Omental fat pad (tissue), 4 donors: ENCODE data around the gene PLA2G12A. TPM values are rescaled to one million over a fixed set of nuclear protein-coding genes. Genes with fewer than 3 reads are reported as not detected.

Experiments used
- ATAC-seq: fragments of 150-250 bp; one replicate; pipeline ENCODE4 v1.9.1; 2016; ENCODE audit warnings: mild to moderate bottlenecking, moderate library complexity; ENCODE audit not compliant: low FRiP score
- DNase-seq: peaks from one replicate; pipeline ENCODE4 v3.0.0-alpha.2; 2019; ENCODE audit warnings: low spot score
- CTCF ChIP-seq, 3 donors: fragments of 450-650 bp; IDR thresholded peaks; one replicate each; pipeline ENCODE4 v1.5.1; 2016 to 2017; ENCODE audit warnings: antibody characterized with exemption in 3 of 3, mild to moderate bottlenecking in 3 of 3, moderate library complexity in 2 of 3
- total RNA-seq, 4 donors: library from RNA; depleted of rRNA; stranded (reverse); fragments of >200 nt; gene quantifications; one replicate each; pipeline ENCODE4 v1.1.0, GENCODE V29; 2016

PLA2G12A gene
- total RNA-seq, 4 donors from 2014 or later: 20.4 to 72.7 (median 22.6) TPM

GRCh38 chr4:109708990-109709389, 20.9 kb downstream of the PLA2G12A start:
- TF ChIP-seq CTCF (IDR thresholded peaks at IDR 0.05): no peak
- DNase-seq: no peak
- no peak for ATAC-seq

GRCh38 chr4:109708435-109708834, 21.4 kb downstream of the PLA2G12A start:
- TF ChIP-seq CTCF (IDR thresholded peaks at IDR 0.05): no peak
- no peak for ATAC-seq
- no peak for DNase-seq

DNA sequence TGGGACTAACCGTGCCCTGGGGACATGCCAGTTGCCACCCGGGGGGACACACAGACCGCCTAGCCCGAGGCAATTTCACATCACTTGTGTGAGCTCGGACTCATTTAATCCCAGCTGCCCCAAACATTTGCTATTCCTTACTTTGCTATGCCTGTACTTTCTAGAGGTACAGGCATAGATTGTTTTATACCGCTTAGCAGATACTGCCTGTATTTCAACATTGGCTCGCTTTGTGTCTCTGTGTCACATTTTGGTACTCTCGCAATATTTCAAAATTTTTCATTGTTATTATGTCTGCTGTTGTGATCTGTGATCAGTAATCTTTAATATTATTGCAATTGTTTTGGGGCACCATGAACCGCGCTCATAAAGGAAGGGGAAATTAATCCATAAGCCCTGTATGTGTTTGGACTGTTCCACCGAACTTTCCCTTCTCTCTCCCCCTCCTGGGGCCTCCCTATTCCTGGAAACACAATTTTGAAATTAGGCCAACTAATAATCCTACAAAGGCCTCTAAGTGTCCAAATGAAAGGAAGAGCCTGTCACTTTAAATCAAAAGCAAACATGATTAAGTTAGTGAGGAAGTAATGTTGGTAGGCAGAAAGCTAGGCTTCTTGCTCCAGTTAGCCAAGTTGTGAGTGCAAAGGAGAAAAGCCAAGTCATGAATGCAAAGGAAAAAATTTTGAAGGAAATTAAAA, 26.1 kb downstream of the PLA2G12A start:
- DNase-seq (no peak), ATAC-seq (no peak)
- TF ChIP-seq CTCF (IDR thresholded peaks at IDR 0.05): no peak

DNA sequence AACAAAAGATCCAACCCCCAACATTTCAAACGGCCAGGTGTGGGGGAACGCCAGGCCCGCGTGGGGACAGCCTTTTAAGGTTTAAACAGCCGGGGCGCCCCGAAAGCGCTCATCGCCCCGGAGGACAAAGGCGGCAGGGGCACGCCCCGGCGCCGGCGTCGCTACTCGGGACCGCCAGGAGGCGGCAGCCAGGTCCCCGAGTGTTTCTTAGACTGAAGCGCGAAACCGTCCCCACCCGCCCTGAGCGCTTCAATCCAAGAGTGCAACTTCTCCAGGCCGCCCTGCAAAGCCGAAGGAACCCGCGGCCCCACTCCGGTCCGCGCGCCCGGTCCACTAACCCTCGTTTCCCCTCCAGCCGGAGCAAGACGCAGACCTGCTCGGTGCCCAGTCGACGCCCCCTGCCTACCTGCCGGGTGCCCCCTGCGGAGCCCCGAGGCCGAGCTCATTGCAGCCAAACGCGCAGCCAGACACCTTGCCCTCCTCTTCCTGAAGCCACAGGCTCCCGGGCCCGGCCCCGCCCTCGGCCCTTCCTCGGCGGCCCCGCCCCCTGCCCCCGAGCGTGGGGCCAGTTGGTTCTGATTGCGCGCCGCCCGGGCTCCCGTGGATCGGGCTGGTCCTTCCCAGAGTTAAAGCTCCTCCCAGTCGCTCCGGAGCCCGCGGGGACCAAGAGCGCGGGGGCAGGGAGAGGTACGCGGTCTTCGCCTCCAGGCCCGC, 26.8 kb downstream of the PLA2G12A start, which contains the start of gene CASP6:
CASP6 (minus strand) TSS at position 496 of the 714 bp plus-strand sequence; CDS start at position 446, 50 bp downstream.
- ATAC-seq: peak; percentile 97
- peak in 2 of 3 donors; percentile 2 to 28 for TF ChIP-seq CTCF (IDR thresholded peaks at IDR 0.05)
- peak; percentile 64 for DNase-seq

DNA sequence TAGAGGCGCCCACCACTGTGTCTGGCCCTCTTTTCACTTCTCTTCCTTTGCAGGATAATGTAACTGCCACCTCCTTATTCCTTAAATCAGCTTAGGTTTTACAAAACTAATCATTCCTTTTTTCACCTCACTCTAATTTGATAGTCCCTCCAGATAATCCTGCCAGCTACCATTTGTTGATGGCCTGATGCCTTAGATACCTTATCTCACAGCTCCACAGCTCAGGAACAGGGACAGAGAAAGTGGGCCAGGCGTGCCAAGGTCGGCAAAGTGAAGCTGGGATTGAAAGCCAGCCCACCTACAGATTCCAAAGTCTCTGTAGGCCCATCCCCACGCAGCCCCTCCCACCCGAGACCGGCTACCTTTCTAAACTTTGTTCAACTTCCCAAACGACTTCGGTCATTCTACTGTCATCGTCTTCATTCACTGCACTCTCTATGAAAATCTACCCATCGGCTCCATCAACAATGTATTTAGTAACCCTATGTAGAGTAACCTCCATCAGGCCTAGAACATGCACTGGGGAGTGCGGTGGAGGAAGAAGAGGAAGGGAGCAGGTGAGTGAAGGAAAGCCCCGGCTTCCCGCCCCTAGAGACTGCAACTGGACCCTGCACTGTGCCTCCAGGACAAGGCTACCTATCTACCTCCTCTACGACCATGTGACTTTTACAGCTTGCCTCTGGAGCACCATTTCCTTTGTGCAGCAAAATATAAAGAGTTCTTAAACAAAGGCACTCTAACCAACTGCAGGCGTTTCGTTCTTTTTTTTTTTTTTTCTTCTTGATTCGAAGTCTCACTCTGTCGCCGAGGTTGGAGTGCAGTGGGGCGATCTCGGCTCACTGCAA, 28.1 kb downstream of the PLA2G12A start:
- DNase-seq: no peak
- TF ChIP-seq CTCF (IDR thresholded peaks at IDR 0.05): no peak
- no peak for ATAC-seq

- no peak for ATAC-seq
- no peak for DNase-seq
- no peak for TF ChIP-seq CTCF (IDR thresholded peaks at IDR 0.05)
Measured at GRCh38 chr4:109699553-109700225, 30.2 kb downstream of the PLA2G12A start.
